Endothelial cell of umbilical vein (primary cell): Measurements from ENCODE around the gene DACH2. TPM values are rescaled to one million over a fixed set of nuclear protein-coding genes. Genes with fewer than 3 reads are reported as not detected.

ENCODE experiments used
- BruUV-seq: library from RNA; stranded (reverse); fragments of 400-500 nt; replicated peaks from 2 replicates; lab custom pipeline; 2021; lab: Mats Ljungman, UMichigan
- CTCF ChIA-PET: fragments of 300-600, 350-600 bp; sonication (Branson Sonifier 250); formaldehyde crosslinking; loops from one replicate; lab custom pipeline; 2021; ENCODE audit warnings: antibody characterized with exemption, inconsistent platforms; lab: Charles Lee
- POLR2A ChIA-PET: fragments of 300-600, 350-600 bp; sonication (Branson Sonifier 250); formaldehyde crosslinking; loops from one replicate; lab custom pipeline; 2021; ENCODE audit warnings: antibody characterized with exemption, inconsistent platforms; lab: Charles Lee
- DNase-seq: peaks from one replicate; pipeline ENCODE4 v3.0.0-alpha.2; 2011; ENCODE audit warnings: low read depth, low spot score
- FAIRE-seq: peaks from 2 replicates; lab custom pipeline; 2011; peaks lifted over from hg19 to GRCh38; lab: Jason Lieb, UNC
- H2AFZ ChIP-seq: 2 replicates; pipeline ENCODE4 v1.6.0; 2012; ENCODE audit warnings: low read depth, low read length, control low read depth, inconsistent platforms
- H3K27ac ChIP-seq: 2 replicates; pipeline ENCODE4 v1.5.1; 2011; ENCODE audit warnings: low read depth, mild to moderate bottlenecking, control low read depth, low read length, moderate library complexity; ENCODE audit not compliant: insufficient read depth
- H3K27me3 ChIP-seq, 2 experiments: 2 replicates each; pipeline versions ENCODE4 v1.6.0 to v1.6.1; 2011; ENCODE audit warnings: low read length in 2 of 2, mixed read lengths in 1 of 2; ENCODE audit not compliant: control insufficient read depth in 2 of 2, insufficient read depth in 2 of 2
- H3K36me3 ChIP-seq, 2 experiments: 2 replicates in 1 of 2; 3 replicates in 1 of 2; pipeline ENCODE4 v1.5.1; 2011; ENCODE audit warnings: low read length in 2 of 2, mild to moderate bottlenecking in 1 of 2, moderate library complexity in 1 of 2; ENCODE audit not compliant: control insufficient read depth in 2 of 2, insufficient read depth in 2 of 2; ENCODE audit errors: extremely low read depth in 1 of 2
- H3K4me1 ChIP-seq: 3 replicates; pipeline ENCODE4 v1.5.1; 2011; ENCODE audit warnings: mild to moderate bottlenecking, low read length; ENCODE audit not compliant: control insufficient read depth, insufficient read depth; ENCODE audit errors: extremely low read depth
- H3K4me2 ChIP-seq: 2 replicates; pipeline ENCODE4 v1.6.1; 2011; ENCODE audit warnings: low read length, control low read depth, mixed read lengths; ENCODE audit not compliant: insufficient read depth
- H3K4me3 ChIP-seq, 3 experiments: fragments of 200-600 bp in 1 of 3; sonication (generic), shearing (Covaris generic) in 1 of 3; replicated peaks in 1 of 3; 2 replicates each; pipeline ENCODE4 v1.5.1; 2011 to 2016; ENCODE audit warnings: control low read depth in 3 of 3, low read length in 3 of 3, mild to moderate bottlenecking in 2 of 3, inconsistent platforms in 1 of 3, low read depth in 1 of 3, moderate library complexity in 1 of 3; ENCODE audit not compliant: insufficient read depth in 1 of 3
- H3K79me2 ChIP-seq: 2 replicates; pipeline ENCODE4 v1.6.0; 2012; ENCODE audit warnings: low read length, inconsistent platforms; ENCODE audit not compliant: control insufficient read depth, insufficient read depth
- H3K9ac ChIP-seq: replicated peaks from 2 replicates; pipeline ENCODE3; 2011; ENCODE audit warnings: low read length, control low read depth; ENCODE audit not compliant: insufficient read depth; ENCODE audit errors: extremely low read depth
- H3K9me1 ChIP-seq: replicated peaks from 3 replicates; pipeline ENCODE4 v1.6.0; 2011; ENCODE audit warnings: mild to moderate bottlenecking, low read length; ENCODE audit not compliant: control insufficient read depth, insufficient read depth; ENCODE audit errors: extremely low read depth
- H3K9me3 ChIP-seq: replicated peaks from 2 replicates; pipeline ENCODE4 v1.5.1; 2012; ENCODE audit warnings: low read length, inconsistent platforms; ENCODE audit not compliant: control insufficient read depth, insufficient read depth
- H4K20me1 ChIP-seq: replicated peaks from 2 replicates; pipeline ENCODE3; 2011; ENCODE audit warnings: mild to moderate bottlenecking, low read length; ENCODE audit not compliant: control insufficient read depth, insufficient read depth; ENCODE audit errors: extremely low read depth
- CTCF ChIP-seq, 2 donors: IDR thresholded peaks; 1 replicate in 1 of 2; 2 replicates in 1 of 2; pipeline ENCODE4 v1.5.1; 2011; ENCODE audit warnings: low read length in 2 of 2, mild to moderate bottlenecking in 2 of 2, moderate library complexity in 2 of 2, control low read depth in 1 of 2, inconsistent platforms in 1 of 2, low read depth in 1 of 2; ENCODE audit not compliant: insufficient read depth in 1 of 2; ENCODE audit errors: extremely low read depth in 1 of 2
- EZH2 ChIP-seq: IDR thresholded peaks from 2 replicates; pipeline ENCODE4 v1.6.1; 2012; ENCODE audit warnings: borderline replicate concordance, low read depth, mild to moderate bottlenecking, moderate library complexity, low read length, inconsistent platforms; ENCODE audit not compliant: severe bottlenecking
- FOS ChIP-seq: IDR thresholded peaks from 2 replicates; pipeline ENCODE4 v1.6.1; 2011; ENCODE audit warnings: mild to moderate bottlenecking, low read length, moderate library complexity, borderline replicate concordance; ENCODE audit not compliant: insufficient read depth
- GATA2 ChIP-seq: IDR thresholded peaks from 2 replicates; pipeline ENCODE4 v1.7.0; 2011; ENCODE audit warnings: low read depth, mild to moderate bottlenecking, moderate library complexity, mixed read lengths, low read length; ENCODE audit not compliant: insufficient read length, insufficient read depth
- JUN ChIP-seq: IDR thresholded peaks from 2 replicates; pipeline ENCODE4 v1.6.1; 2011; ENCODE audit warnings: borderline replicate concordance, low read depth; ENCODE audit not compliant: insufficient read length, insufficient read depth
- MAX ChIP-seq: IDR thresholded peaks from 2 replicates; pipeline ENCODE4 v1.6.1; 2011; ENCODE audit not compliant: insufficient read depth, insufficient read length
- MYC ChIP-seq: IDR thresholded peaks from one replicate; pipeline ENCODE4 v1.6.1; 2011; ENCODE audit warnings: mild to moderate bottlenecking, low read depth, low read length
- POLR2A ChIP-seq: IDR thresholded peaks from 2 replicates; pipeline ENCODE4 v1.6.1; 2012; ENCODE audit warnings: low read depth, mild to moderate bottlenecking, control low read depth, low read length
- POLR2AphosphoS5 ChIP-seq: IDR thresholded peaks from 2 replicates; pipeline ENCODE4 v1.6.1; 2012; ENCODE audit warnings: low read depth, mild to moderate bottlenecking, control low read depth, low read length, moderate library complexity; ENCODE audit not compliant: insufficient read depth
- dilution Hi-C: fragments of 300-500 bp; cut with MboI; formaldehyde crosslinking; loops from one replicate; pipeline ENCODE4 v1.15.0; 2019; ENCODE audit warnings: low sequenced_read_pairs; ENCODE audit not compliant: extremely low pct_ligation_motif_present
- intact Hi-C: fragments of 100-400 bp; cut with micrococcal nuclease; formaldehyde crosslinking; loops from one replicate; pipeline ENCODE4 v1.10.0; 2022
- polyA plus RNA-seq, 4 experiments: library from polyadenylated mRNA; depleted of rRNA in 3 of 4; stranded (reverse) in 3 of 4; unstranded in 1 of 4; fragments of >200 nt; gene quantifications; 2 replicates each; pipeline versions ENCODE4 v1.2.1 to v1.2.3, GENCODE V29; 2011 to 2012; ENCODE audit warnings: missing spikeins in 1 of 4
- total RNA-seq: library from RNA; stranded (reverse); gene quantifications from 2 replicates; pipeline ENCODE4 v1.2.3, GENCODE V29; 2021

The DACH2 gene
- total and polyA plus RNA-seq, 2 donors (not counting 3 experiments of a cell fraction or from before 2014, with no cell fraction given) = not detected

- Histone ChIP-seq H3K4me2 (no peak overlapping the region), H3K9me1 (no peaks in the 10 kb centered on the region), H3K27me3 (no peaks in the 10 kb centered on the region), H4K20me1 (no peaks in the 10 kb centered on the region), H3K27ac (no peak overlapping the region), H3K36me3 (no peaks in the 10 kb centered on the region), H3K4me1 (no peaks in the 10 kb centered on the region), H3K79me2 (no peaks in the 10 kb centered on the region), H3K9ac (no peak overlapping the region), H2AFZ (no peak overlapping the region), H3K4me3 (no peak overlapping the region), H3K9me3 (no peaks in the 10 kb centered on the region)
- FAIRE-seq = peak; percentile 33
- BruUV-seq = no TSS peak
- ChIA-PET POLR2A (no interaction called here), CTCF (no interaction called here)
- no peak for DNase-seq
- intact Hi-C loops = no loop called here
- dilution Hi-C loops = no loop called here
- TF ChIP-seq CTCF (IDR thresholded peaks at IDR 0.05; ENCODE audit: extremely low read depth in 1 of 2, insufficient read depth in 1 of 2, low read depth in 1 of 2, low read length in 2 of 2) (no peak), POLR2AphosphoS5 (no peak), MAX (no peak), GATA2 (no peak), POLR2A (no peak), FOS (no peak), MYC (no peak), JUN (no peak), EZH2 (no peak)
Measured at GRCh38 chrX:86504297-86504696, 356.0 kb downstream of the DACH2 start.
